IMR-90 (cell line): ENCODE data around the gene GRPEL2. TPM values are rescaled to one million over a fixed set of nuclear protein-coding genes. Genes with fewer than 3 reads are reported as not detected.

Experiments
- ATAC-seq: fragments of 200-7000 bp; cut with Tn5 transposase; 2 replicates; pipeline ENCODE4 v1.9.1; 2020; ENCODE audit warnings: low read depth, mild to moderate bottlenecking, moderate library complexity
- BruUV-seq: library from RNA; stranded (reverse); fragments of 400-500 nt; replicated peaks from 2 replicates; lab custom pipeline; 2021; lab: Mats Ljungman, UMichigan
- CTCF ChIA-PET: fragments of 300-600 bp; formaldehyde crosslinking; extraction: SDS; loops from one replicate; lab custom pipeline; 2021; ENCODE audit warnings: antibody characterized with exemption; lab: Yijun Ruan, JAX
- POLR2A ChIA-PET: fragments of 300-600 bp; sonication (Branson Sonifier 250); formaldehyde crosslinking; loops from one replicate; lab custom pipeline; 2022; ENCODE audit warnings: antibody characterized with exemption; ENCODE audit not compliant: unreplicated experiment; lab: Charles Lee
- DNase-seq: peaks from one replicate; pipeline ENCODE4 v3.0.0; 2013
- H2AFZ ChIP-seq: replicated peaks from 2 replicates; pipeline ENCODE3; 2013; ENCODE audit warnings: low read length, mild to moderate bottlenecking; ENCODE audit not compliant: poor library complexity
- H2AK5ac ChIP-seq: 2 replicates; pipeline ENCODE4 v1.6.1; 2013; ENCODE audit warnings: low read depth, low read length, inconsistent platforms
- H2AK9ac ChIP-seq: replicated peaks from 2 replicates; pipeline ENCODE3; 2013; ENCODE audit warnings: mild to moderate bottlenecking, low read depth, low read length, moderate library complexity; ENCODE audit not compliant: poor library complexity
- H2BK120ac ChIP-seq: 2 replicates; pipeline ENCODE4 v1.6.1; 2013; ENCODE audit warnings: low read depth, low read length, inconsistent platforms
- H2BK15ac ChIP-seq: 3 replicates; pipeline ENCODE4 v1.6.1; 2013; ENCODE audit warnings: low read depth, low read length, inconsistent platforms
- H2BK20ac ChIP-seq: 2 replicates; pipeline ENCODE4 v1.6.1; 2013; ENCODE audit warnings: low read depth, mild to moderate bottlenecking, inconsistent platforms, low read length, moderate library complexity
- H2BK5ac ChIP-seq: 2 replicates; pipeline ENCODE4 v1.6.1; 2013; ENCODE audit warnings: mild to moderate bottlenecking, low read depth, low read length, inconsistent platforms; ENCODE audit not compliant: poor library complexity, severe bottlenecking
- H3K14ac ChIP-seq: replicated peaks from 2 replicates; pipeline ENCODE4 v1.6.1; 2013; ENCODE audit warnings: low read depth, low read length, inconsistent platforms
- H3K18ac ChIP-seq: 2 replicates; pipeline ENCODE4 v1.6.1; 2013; ENCODE audit warnings: low read depth, low read length, control low read depth
- H3K23ac ChIP-seq: 2 replicates; pipeline ENCODE4 v1.6.1; 2013; ENCODE audit warnings: low read depth, low read length, inconsistent platforms
- H3K27ac ChIP-seq: 2 replicates; pipeline ENCODE4 v1.5.1; 2013; ENCODE audit warnings: mild to moderate bottlenecking, control low read depth, low read length; ENCODE audit not compliant: insufficient read depth
- H3K27me3 ChIP-seq: 2 replicates; pipeline ENCODE4 v1.6.1; 2013; ENCODE audit warnings: low read length; ENCODE audit not compliant: control insufficient read depth, insufficient read depth
- H3K36me3 ChIP-seq: 2 replicates; pipeline ENCODE4 v1.6.1; 2013; ENCODE audit warnings: low read length, mixed read lengths; ENCODE audit not compliant: control insufficient read depth, insufficient read depth
- H3K4ac ChIP-seq: 2 replicates; pipeline ENCODE4 v1.6.1; 2013; ENCODE audit warnings: low read depth, low read length, inconsistent platforms
- H3K4me1 ChIP-seq: 2 replicates; pipeline ENCODE4 v1.6.1; 2013; ENCODE audit warnings: low read length, mixed read lengths; ENCODE audit not compliant: control insufficient read depth, insufficient read depth
- H3K4me2 ChIP-seq: 2 replicates; pipeline ENCODE4 v1.6.1; 2013; ENCODE audit warnings: low read depth, mild to moderate bottlenecking, control low read depth, low read length, moderate library complexity
- H3K4me3 ChIP-seq: 2 replicates; pipeline ENCODE4 v1.5.1; 2013; ENCODE audit warnings: low read depth, mild to moderate bottlenecking, control low read depth, low read length, moderate library complexity; ENCODE audit not compliant: insufficient read depth
- H3K56ac ChIP-seq: 2 replicates; pipeline ENCODE4 v1.6.1; 2013; ENCODE audit warnings: low read length, inconsistent platforms; ENCODE audit not compliant: insufficient read depth; ENCODE audit errors: extremely low read depth
- H3K79me1 ChIP-seq, 2 experiments: 2 replicates each; pipeline ENCODE4 v1.6.1; 2013; ENCODE audit warnings: low read length in 2 of 2, inconsistent platforms in 1 of 2, low read depth in 1 of 2
- H3K9ac ChIP-seq: 2 replicates; pipeline ENCODE4 v1.6.1; 2013; ENCODE audit warnings: low read depth, low read length, control low read depth
- H3K9me1 ChIP-seq: 2 replicates; pipeline ENCODE4 v1.6.1; 2013; ENCODE audit warnings: low read length, inconsistent platforms; ENCODE audit not compliant: insufficient read depth
- H3K9me3 ChIP-seq: 2 replicates; pipeline ENCODE4 v1.6.1; 2013; ENCODE audit warnings: low read length; ENCODE audit not compliant: control insufficient read depth, insufficient read depth
- H4K20me1 ChIP-seq: 2 replicates; pipeline ENCODE4 v1.6.1; 2013; ENCODE audit warnings: low read length, inconsistent platforms; ENCODE audit not compliant: insufficient read depth
- H4K5ac ChIP-seq: 2 replicates; pipeline ENCODE4 v1.6.1; 2013; ENCODE audit warnings: mild to moderate bottlenecking, low read depth, low read length, control low read depth
- H4K8ac ChIP-seq, 2 experiments: 2 replicates each; pipeline ENCODE4 v1.6.1; 2013; ENCODE audit warnings: low read depth in 2 of 2, low read length in 2 of 2, control low read depth in 1 of 2, inconsistent platforms in 1 of 2
- H4K91ac ChIP-seq: 2 replicates; pipeline ENCODE4 v1.6.1; 2013; ENCODE audit warnings: low read depth, low read length, inconsistent platforms; ENCODE audit not compliant: insufficient read depth
- BHLHE40 ChIP-seq: fragments of 150-350 bp; IDR thresholded peaks from 2 replicates; pipeline ENCODE4 v1.6.1; 2016; ENCODE audit warnings: mild to moderate bottlenecking, low read depth, low read length
- CHD1 ChIP-seq: IDR thresholded peaks from 2 replicates; pipeline ENCODE4 v1.6.1; 2012; ENCODE audit warnings: low read depth, low read length, improper control_type of control experiment
- MAFK ChIP-seq: IDR thresholded peaks from 2 replicates; pipeline ENCODE4 v1.6.1; 2012; ENCODE audit warnings: low read depth, low read length, improper control_type of control experiment
- MAZ ChIP-seq: IDR thresholded peaks from 2 replicates; pipeline ENCODE4 v1.6.1; 2012; ENCODE audit warnings: low read depth, mild to moderate bottlenecking, low read length, improper control_type of control experiment, moderate library complexity, borderline replicate concordance
- MXI1 ChIP-seq: IDR thresholded peaks from 2 replicates; pipeline ENCODE4 v1.6.1; 2012; ENCODE audit warnings: low read depth, mild to moderate bottlenecking, low read length, moderate library complexity, borderline replicate concordance
- POLR2A ChIP-seq: IDR thresholded peaks from 2 replicates; pipeline ENCODE4 v1.6.1; 2012; ENCODE audit warnings: mild to moderate bottlenecking, low read depth, low read length
- RFX5 ChIP-seq: IDR thresholded peaks from 2 replicates; pipeline ENCODE4 v1.8.0; 2012; ENCODE audit warnings: low read depth, mild to moderate bottlenecking, low read length, moderate library complexity
- SMC3 ChIP-seq: fragments of 150-350 bp; IDR thresholded peaks from 2 replicates; pipeline ENCODE4 v1.6.1; 2016; ENCODE audit warnings: low read depth, mild to moderate bottlenecking, antibody characterized with exemption, low read length, moderate library complexity
- WGBS, 2 experiments: methylation state at CpG; one replicate each; pipeline versions ENCODE4 v1.1.5 to v1.1.7; 2013; ENCODE audit warnings: missing lambda C conversion rate in 2 of 2; ENCODE audit not compliant: insufficient read length in 1 of 2; ENCODE audit errors: extremely low coverage in 2 of 2; 5-methylcytosine and 5-hydroxymethylcytosine counted together
- dilution Hi-C: fragments of 300-500 bp; cut with HindIII; formaldehyde crosslinking; loops from one replicate; pipeline ENCODE4 v1.14.3; 2018; ENCODE audit warnings: low sequenced_read_pairs; ENCODE audit not compliant: unreplicated experiment
- in situ Hi-C: fragments of 300-500 bp; cut with MboI; formaldehyde crosslinking; loops from 3 replicates; pipeline ENCODE4 v1.14.3; 2019; ENCODE audit warnings: low sequenced_read_pairs, inconsistent platforms, mixed read lengths
- intact Hi-C: fragments of 100-400 bp; cut with micrococcal nuclease; formaldehyde crosslinking; loops from 2 replicates; pipeline ENCODE4 v1.10.0; 2022
- polyA plus RNA-seq, 3 experiments: library from polyadenylated mRNA; depleted of rRNA; stranded (reverse); fragments of >200 nt; gene quantifications; 2 replicates each; pipeline ENCODE4 v1.2.3, GENCODE V29; 2012; ENCODE audit warnings: low replicate concordance in 1 of 3
- total RNA-seq: library from RNA; depleted of rRNA; stranded (reverse); fragments of >200 nt; gene quantifications from 2 replicates; pipeline ENCODE4 v1.2.3, GENCODE V29; 2012

Gene GRPEL2
- total and polyA plus RNA-seq, 2 of the 4 experiments (the other 2 are of a cell fraction), result 6.2 to 18.1 TPM

DNA sequence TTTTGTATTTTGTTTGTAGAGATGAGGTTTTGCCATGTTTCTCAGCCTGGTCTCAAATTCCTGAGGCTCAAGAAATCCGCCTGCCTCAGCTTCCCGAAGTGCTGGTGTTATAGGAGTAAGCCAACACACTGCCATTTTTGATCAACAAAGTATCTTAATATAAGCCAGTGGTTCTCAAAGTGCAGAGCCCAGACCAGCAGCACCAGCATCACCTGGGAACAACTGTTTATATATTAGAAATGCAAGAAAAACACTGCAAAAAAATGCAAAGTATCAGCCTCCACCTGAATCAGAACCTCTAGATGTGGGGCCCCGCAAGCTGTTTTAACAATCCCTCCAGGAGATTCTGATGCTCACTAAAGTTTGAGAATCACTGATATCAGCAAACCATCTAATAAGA, 27.6 kb downstream of the GRPEL2 start:
- H2AK5ac ChIP-seq, result no peak overlapping the region
- no peak overlapping the region for H3K56ac ChIP-seq
- POLR2A ChIA-PET, result interaction anchor here (0.6 kb wide), 1 partner anchor 62 kb away, joined by 3 read pairs; no protein-coding TSS in a partner anchor
- no peaks in the 10 kb centered on the region for H4K20me1 ChIP-seq
- no peaks in the 10 kb centered on the region for H3K79me1 ChIP-seq
- H3K4me3 ChIP-seq, result no peak overlapping the region
- no peak for TF ChIP-seq SMC3
- TF ChIP-seq POLR2A, result no peak
- TF ChIP-seq BHLHE40, result no peak
- TF ChIP-seq CHD1, result no peak
- TF ChIP-seq MXI1, result no peak
- TF ChIP-seq MAFK, result no peak
- TF ChIP-seq MAZ, result no peak
- no peak for TF ChIP-seq RFX5
- DNase-seq (no peak), ATAC-seq (no peak)
- no peaks in the 10 kb centered on the region for H3K9me3 ChIP-seq
- no peak overlapping the region for H3K23ac ChIP-seq
- no peak overlapping the region for H3K14ac ChIP-seq
- dilution Hi-C loops (no loop called here), intact Hi-C loops (no loop called here), in situ Hi-C loops (loop anchor here (5.0 kb wide), 1 partner anchor 189 kb away; no protein-coding TSS in a partner anchor)
- H4K91ac ChIP-seq, result no peak overlapping the region
- H2BK20ac ChIP-seq, result no peak overlapping the region
- no peaks in the 10 kb centered on the region for H3K27me3 ChIP-seq
- no TSS peak for BruUV-seq
- CTCF ChIA-PET, result interaction anchor here (0.8 kb wide), 1 partner anchor 106 kb away, joined by 3 read pairs; no protein-coding TSS in a partner anchor
- H4K5ac ChIP-seq, result no peak overlapping the region
- no peak overlapping the region for H3K4ac ChIP-seq
- 0 out of 2 replicates have a peak, but pooled peaks cover 5% of the 10 kb centered on the region for H3K9me1 ChIP-seq
- WGBS, 2 experiments, result no CpG with 5 or more reads among the region's 3 CpGs
- H3K27ac ChIP-seq, result no peak overlapping the region
- no peak overlapping the region for H3K4me2 ChIP-seq
- no peak overlapping the region for H2AK9ac ChIP-seq
- H3K9ac ChIP-seq, result no peak overlapping the region
- no peak overlapping the region for H2AFZ ChIP-seq
- no peak overlapping the region for H2BK120ac ChIP-seq
- H3K4me1 ChIP-seq, result no peaks in the 10 kb centered on the region
- H3K36me3 ChIP-seq, result no peaks in the 10 kb centered on the region
- no peak overlapping the region for H3K18ac ChIP-seq
- no peak overlapping the region for H2BK5ac ChIP-seq
- H2BK15ac ChIP-seq, result no peak overlapping the region
- no peak overlapping the region for H4K8ac ChIP-seq
